ENCODE results near the gene GOLGA8T.
"Not testable (repeated sequence)": the region's sequence is repeated elsewhere in the genome, so short reads cannot be mapped to it uniquely, and the experiment has no call there.

GOLGA8T gene

DNA sequence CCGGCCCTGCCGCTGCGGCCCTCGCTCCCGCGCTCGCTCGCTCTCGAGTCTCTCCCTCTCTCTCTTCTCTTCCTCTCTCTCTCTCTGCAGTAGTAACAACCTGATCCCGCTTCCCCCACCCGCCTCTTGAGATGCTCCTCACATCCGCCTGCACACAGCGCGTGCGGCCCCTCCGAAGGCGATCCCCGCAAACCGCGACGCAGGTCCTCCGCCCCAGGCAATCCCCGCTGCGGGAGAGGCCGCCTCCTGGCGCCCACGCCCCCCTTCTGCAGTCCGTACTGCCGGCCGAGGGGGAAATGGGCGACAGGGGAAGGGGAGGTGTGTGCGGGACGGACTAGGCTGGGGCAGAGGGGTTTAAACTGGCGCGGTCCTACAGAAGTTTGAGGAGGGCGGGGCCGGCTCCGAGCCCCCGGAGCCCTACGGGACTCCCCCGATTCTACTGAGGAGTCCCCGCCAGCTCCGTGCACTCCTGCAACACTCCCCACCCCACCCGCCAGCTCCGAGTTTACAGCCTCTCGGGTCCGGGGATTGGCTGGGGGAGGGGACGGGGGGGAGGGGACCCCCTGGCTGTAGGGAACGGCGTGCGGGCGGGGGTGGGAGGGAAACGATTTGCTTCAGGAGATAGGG, 57.4 kb downstream of the GOLGA8T start:
- not testable (repeated sequence) for DNase-seq

DNA sequence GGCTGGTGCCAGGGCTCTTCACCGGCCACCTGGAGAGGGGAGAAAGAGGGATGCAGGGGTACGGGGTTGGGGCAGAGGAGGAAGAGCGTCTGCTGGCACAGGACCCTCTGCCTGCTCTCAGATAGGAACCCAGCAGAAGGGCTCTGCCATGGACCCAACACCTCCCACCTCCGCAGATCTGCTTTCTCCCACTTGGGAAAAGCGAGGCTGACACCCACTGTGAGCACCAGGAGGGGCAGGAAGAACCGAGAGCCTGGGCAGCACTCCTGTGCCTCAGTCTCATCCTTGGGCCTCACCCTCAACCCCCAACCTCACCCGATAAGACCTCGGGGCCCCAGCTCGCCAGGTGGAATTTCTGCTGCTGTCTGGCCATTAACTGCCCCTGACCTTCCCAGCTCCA, 58.0 kb downstream of the GOLGA8T start:
- DNase-seq, result not testable (repeated sequence)
